Common myeloid progenitor, CD34-positive (primary cell): ENCODE measurements around the gene CTXN1.
A peak's percentile ranks its signal among the peaks of the same experiment; 100 is the strongest.
"Not testable (repeated sequence)": the region's sequence is repeated elsewhere in the genome, so short reads cannot be mapped to it uniquely, and the experiment has no call there.

Experiments
- CTCF ChIA-PET: fragments of 350-600 bp; sonication (Branson Sonifier 250); formaldehyde crosslinking; loops from one replicate; lab custom pipeline; 2021; ENCODE audit warnings: antibody characterized with exemption; lab: Charles Lee
- POLR2A ChIA-PET: fragments of 350-600 bp; sonication (Branson Sonifier 250); formaldehyde crosslinking; loops from one replicate; lab custom pipeline; 2021; ENCODE audit warnings: antibody characterized with exemption; lab: Charles Lee
- DNase-seq, 3 donors: peaks; one replicate each; pipeline versions ENCODE4 v3.0.0 to v3.0.0-alpha.2; 2013
- H3K27ac ChIP-seq, 2 experiments: 1 replicate in 1 of 2; 2 replicates in 1 of 2; pipeline ENCODE4 v1.7.0; 2013; ENCODE audit warnings: inconsistent platforms in 2 of 2, low read length in 2 of 2, mild to moderate bottlenecking in 2 of 2, low read depth in 1 of 2, moderate library complexity in 1 of 2; ENCODE audit not compliant: severe bottlenecking in 2 of 2, insufficient read depth in 1 of 2, poor library complexity in 1 of 2
- H3K27me3 ChIP-seq, 5 experiments: replicated peaks in 2 of 5; 1 replicate in 3 of 5; 2 replicates in 2 of 5; pipeline versions ENCODE4 v1.6.1 to v1.7.0; 2013; ENCODE audit warnings: low read length in 4 of 5, mild to moderate bottlenecking in 2 of 5, moderate library complexity in 2 of 5, inconsistent platforms in 1 of 5; ENCODE audit not compliant: insufficient read depth in 5 of 5, control insufficient read depth in 4 of 5
- H3K36me3 ChIP-seq, 4 experiments: 1 replicate in 2 of 4; 2 replicates in 2 of 4; pipeline versions ENCODE4 v1.6.1 to v1.7.0; 2013; ENCODE audit warnings: low read length in 3 of 4, control low read depth in 1 of 4, mild to moderate bottlenecking in 1 of 4; ENCODE audit not compliant: control insufficient read depth in 4 of 4, insufficient read depth in 4 of 4
- H3K4me1 ChIP-seq, 4 experiments: 1 replicate in 3 of 4; 2 replicates in 1 of 4; pipeline versions ENCODE4 v1.6.1 to v1.7.1; 2013; ENCODE audit warnings: low read length in 3 of 4, mild to moderate bottlenecking in 3 of 4, control low read depth in 1 of 4, inconsistent platforms in 1 of 4, moderate library complexity in 1 of 4; ENCODE audit not compliant: control insufficient read depth in 4 of 4, insufficient read depth in 4 of 4; ENCODE audit errors: control extremely low read depth in 1 of 4
- H3K4me3 ChIP-seq, 7 experiments: 1 replicate in 4 of 7; 2 replicates in 3 of 7; pipeline versions ENCODE4 v1.5.1 to v1.7.0; 2013; ENCODE audit warnings: mild to moderate bottlenecking in 7 of 7, low read length in 6 of 7, moderate library complexity in 6 of 7, inconsistent platforms in 2 of 7, low read depth in 2 of 7, control low read depth in 1 of 7; ENCODE audit not compliant: insufficient read depth in 4 of 7, control insufficient read depth in 1 of 7; ENCODE audit errors: extremely low read depth in 1 of 7
- H3K9me3 ChIP-seq, 5 experiments: 1 replicate in 4 of 5; 2 replicates in 1 of 5; pipeline versions ENCODE4 v1.6.1 to v1.7.1; 2013; ENCODE audit warnings: low read length in 4 of 5, mild to moderate bottlenecking in 2 of 5, inconsistent platforms in 1 of 5, low read depth in 1 of 5, moderate library complexity in 1 of 5; ENCODE audit not compliant: control insufficient read depth in 4 of 5, insufficient read depth in 2 of 5; ENCODE audit errors: control extremely low read depth in 1 of 5
- WGBS: methylation state at CpG from one replicate; pipeline ENCODE4 v1.1.5; 2013; ENCODE audit not compliant: insufficient coverage; 5-methylcytosine and 5-hydroxymethylcytosine counted together

CTXN1 gene

DNA sequence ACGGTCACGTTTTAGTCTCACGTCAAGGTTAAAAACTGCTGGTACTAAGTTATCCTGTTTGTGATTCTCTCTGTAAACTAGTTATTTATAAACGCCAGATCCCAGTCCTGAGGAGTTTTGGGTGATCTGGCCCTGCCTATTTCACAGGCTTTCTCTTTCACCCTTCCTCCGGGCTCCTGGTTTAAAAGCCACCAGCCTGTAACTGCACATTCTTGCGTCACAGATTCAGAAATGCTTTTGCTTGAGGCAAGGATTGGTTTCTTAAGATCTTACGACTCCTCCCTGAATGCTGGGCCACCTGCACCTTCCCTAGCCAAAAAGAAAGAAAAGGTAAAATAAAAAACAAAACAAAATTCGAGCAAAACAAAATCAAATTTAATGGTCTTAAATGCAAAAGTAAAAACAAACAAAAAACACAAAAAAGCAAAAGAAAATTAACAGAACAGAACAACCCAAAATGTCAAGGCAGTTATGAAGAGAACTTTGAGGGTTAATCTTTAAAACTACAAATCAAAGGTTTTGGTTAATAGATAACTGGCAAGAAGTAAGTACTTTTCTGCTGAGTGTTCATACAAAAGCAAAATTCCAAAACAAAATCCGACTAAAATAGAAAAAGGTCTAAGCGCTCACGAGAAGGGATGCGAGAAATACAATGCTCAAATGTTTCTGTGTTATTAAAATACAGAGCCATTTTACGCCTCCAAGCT is 36.1 kb upstream of the CTXN1 start:
- Histone ChIP-seq H3K4me3 (no peak overlapping the region), H3K4me1 (peaks cover 0 to 25% (median 15%) of the 10 kb centered on the region in 4 experiments), H3K27me3 (no peaks in the 10 kb centered on the region), H3K36me3 (peaks cover 8 to 80% (median 65%) of the 10 kb centered on the region in 4 experiments), H3K9me3 (no peaks in the 10 kb centered on the region), H3K27ac (no peak overlapping the region)
- no peak for DNase-seq
- ChIA-PET CTCF (no interaction called here), POLR2A (no interaction called here)
- WGBS: 95% methylated on average over 7 of the region's 13 CpGs

DNA sequence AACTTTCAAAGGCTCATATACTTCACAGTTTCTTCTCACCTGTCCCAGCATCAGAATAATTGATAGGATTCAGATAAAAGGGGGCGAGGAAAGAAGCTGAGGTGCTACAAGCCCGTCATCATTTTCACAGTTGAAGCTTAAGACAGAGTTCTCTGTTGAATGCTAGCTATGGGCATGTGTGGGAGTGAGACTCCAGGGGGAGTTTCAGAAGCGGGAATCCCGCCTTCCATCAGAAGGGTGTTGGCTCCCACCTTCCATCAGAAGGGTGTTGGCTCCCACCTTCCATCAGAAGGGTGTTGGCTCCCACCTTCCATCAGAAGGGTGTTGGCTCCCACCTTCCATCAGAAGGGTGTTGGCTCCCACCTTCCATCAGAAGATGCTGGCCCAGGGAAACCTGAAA is 35.1 kb upstream of the CTXN1 start:
- not testable (repeated sequence) for H3K9me3 ChIP-seq, H3K27me3 ChIP-seq, H3K4me3 ChIP-seq, DNase-seq, H3K27ac ChIP-seq
- ChIA-PET CTCF (interaction anchor here (1.0 to 1.2 kb wide), 4 partner anchors 9 to 41 kb away, joined by 4 to 8 read pairs (median 4); no protein-coding TSS in a partner anchor), POLR2A (interaction anchor here (1.4 kb wide), 1 partner anchor 17 kb away, joined by 4 read pairs; no protein-coding TSS in a partner anchor)
- 100% methylated on average over 2 of the region's 4 CpGs for WGBS
- Histone ChIP-seq H3K36me3 (peaks cover 8 to 70% (median 57%) of the 10 kb centered on the region in 4 experiments), H3K4me1 (peaks cover 0 to 26% (median 17%) of the 10 kb centered on the region in 4 experiments)

DNA sequence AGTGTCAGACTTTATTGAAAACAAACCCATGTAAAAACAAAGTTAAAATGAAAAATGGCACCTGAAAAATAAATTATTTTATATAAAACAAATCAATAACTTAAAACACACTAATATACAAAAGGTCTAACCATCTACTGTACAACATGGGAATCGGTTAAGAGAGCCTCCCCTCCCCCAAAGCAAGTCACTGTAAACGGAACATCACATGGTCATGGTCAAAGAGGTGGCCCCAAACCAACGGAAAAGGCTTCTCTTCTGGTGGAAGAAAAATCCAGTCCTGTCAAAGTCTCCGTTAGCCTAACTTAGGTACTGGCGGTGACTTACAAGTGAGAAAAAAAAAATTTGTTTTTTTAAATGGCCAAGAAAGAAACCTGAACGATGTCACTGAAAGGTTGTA is 33.3 kb upstream of the CTXN1 start:
- peak overlapping the region in 2 of 7 experiments; percentile 26 to 39 for H3K4me3 ChIP-seq
- 0% methylated on average over 5 of the region's 6 CpGs for WGBS
- DNase-seq: peak; percentile 25 to 75 (median 61)
- peak overlapping the region; percentile 15 to 55 for H3K27ac ChIP-seq
- no peaks in the 10 kb centered on the region for H3K9me3 ChIP-seq
- no peaks in the 10 kb centered on the region for H3K27me3 ChIP-seq
- peaks cover 3 to 54% (median 43%) of the 10 kb centered on the region in 4 experiments for H3K36me3 ChIP-seq
- CTCF ChIA-PET: interaction anchor here (0.8 to 1.7 kb wide), 4 partner anchors 9 to 15 kb away, joined by 3 to 5 read pairs (median 4); partner anchors contain the start of gene TIMM44
- POLR2A ChIA-PET: interaction anchor here (2.0 kb wide), 1 partner anchor 16 kb away, joined by 5 read pairs; the partner anchor contains the start of gene TIMM44
- peaks cover 0 to 37% (median 17%) of the 10 kb centered on the region in 4 experiments for H3K4me1 ChIP-seq

DNA sequence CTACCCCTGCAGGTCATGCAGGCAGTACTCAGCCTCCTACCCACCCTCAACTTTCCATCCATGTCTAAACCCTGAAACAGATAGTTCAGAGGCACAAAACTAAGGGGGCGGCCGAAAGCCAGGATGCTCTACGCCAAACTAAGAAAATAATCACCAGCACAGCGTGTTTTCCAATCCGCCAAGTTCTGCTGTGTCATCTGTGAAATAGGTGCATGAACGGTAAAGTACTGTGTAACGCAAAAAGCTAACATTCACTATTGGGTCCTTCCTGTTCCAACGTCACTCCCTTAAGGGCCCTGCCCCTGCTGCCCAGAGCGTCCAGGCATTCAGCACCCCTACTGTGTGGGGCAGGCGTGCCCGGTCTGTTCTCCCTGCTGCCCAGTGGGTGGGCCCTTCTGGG is 29.8 kb upstream of the CTXN1 start:
- 64% methylated on average over 8 of the region's 11 CpGs for WGBS
- DNase-seq: peak in 2 of 3 donors; percentile 56 to 57
- Histone ChIP-seq H3K4me3 (peak overlapping the region in 1 of 7 experiments; percentile 25), H3K9me3 (no peaks in the 10 kb centered on the region), H3K36me3 (peaks cover 0 to 21% (median 10%) of the 10 kb centered on the region in 4 experiments), H3K27ac (no peak overlapping the region), H3K27me3 (no peaks in the 10 kb centered on the region), H3K4me1 (peaks cover 0 to 52% (median 29%) of the 10 kb centered on the region in 4 experiments)
- POLR2A ChIA-PET: no interaction called here
- CTCF ChIA-PET: interaction anchor here (2.2 kb wide), 1 partner anchor 12 kb away, joined by 6 read pairs; the partner anchor contains the start of gene TIMM44

DNA sequence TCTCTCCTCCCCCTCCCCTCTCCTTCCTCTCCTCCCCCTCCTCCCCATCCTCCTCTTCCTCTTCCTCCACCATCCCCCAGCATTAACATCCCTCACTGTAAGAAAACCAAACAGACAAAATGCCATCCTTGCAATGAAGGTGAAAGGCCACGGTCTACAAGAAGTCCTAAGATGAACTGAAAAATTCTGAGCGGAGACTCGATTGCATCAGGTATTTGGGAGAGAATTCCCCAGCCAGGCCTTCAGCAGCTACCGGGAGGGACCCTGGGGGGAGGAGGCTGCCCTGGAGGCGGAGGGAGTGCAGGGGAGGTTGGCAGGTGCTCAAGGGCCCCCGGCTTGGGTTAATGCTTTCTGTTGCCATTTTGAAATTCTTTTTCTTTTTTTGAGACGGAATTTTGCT is 27.6 kb upstream of the CTXN1 start:
- POLR2A ChIA-PET: no interaction called here

DNA sequence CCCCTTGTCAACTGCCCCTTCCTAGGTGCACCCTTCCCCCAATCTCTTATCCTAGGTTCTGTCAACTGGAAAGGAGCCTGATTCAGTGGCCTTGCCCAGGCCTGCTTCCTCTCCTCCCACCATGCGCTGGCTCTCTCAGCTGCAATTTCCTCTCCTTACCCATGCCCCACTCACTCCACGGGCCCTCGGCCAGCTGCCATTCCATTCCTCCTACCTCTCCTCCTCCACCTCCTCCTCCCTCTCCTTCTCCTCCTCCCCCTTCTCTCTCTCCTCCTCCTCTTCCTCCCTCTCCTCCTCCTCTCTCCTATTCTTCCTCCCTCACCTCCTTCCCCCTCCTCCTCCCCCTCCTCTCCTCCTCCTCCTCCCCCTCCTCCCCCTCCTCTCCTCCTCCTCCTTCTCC is 27.1 kb upstream of the CTXN1 start:
- Histone ChIP-seq H3K4me3 (no peak overlapping the region), H3K4me1 (peaks cover 0 to 32% (median 13%) of the 10 kb centered on the region in 4 experiments), H3K9me3 (no peaks in the 10 kb centered on the region), H3K27ac (no peak overlapping the region), H3K27me3 (no peaks in the 10 kb centered on the region), H3K36me3 (peaks cover 0 to 8% (median 3%) of the 10 kb centered on the region in 4 experiments)
- DNase-seq: no peak
- 4% methylated on average over 3 of the region's 3 CpGs for WGBS
- ChIA-PET POLR2A (no interaction called here), CTCF (no interaction called here)

More for the DNA sequence above, 27.6 kb upstream of the CTXN1 start:
- Histone ChIP-seq H3K9me3 (no peaks in the 10 kb centered on the region), H3K27ac (no peak overlapping the region), H3K4me3 (no peak overlapping the region), H3K27me3 (no peaks in the 10 kb centered on the region), H3K36me3 (peaks cover 0 to 12% (median 7%) of the 10 kb centered on the region in 4 experiments), H3K4me1 (peaks cover 0 to 36% (median 16%) of the 10 kb centered on the region in 4 experiments)
- WGBS: 85% methylated on average over 6 of the region's 7 CpGs
- DNase-seq: no peak
- CTCF ChIA-PET: interaction anchor here (2.2 kb wide), 1 partner anchor 10 kb away, joined by 6 read pairs; the partner anchor contains the start of gene TIMM44

DNA sequence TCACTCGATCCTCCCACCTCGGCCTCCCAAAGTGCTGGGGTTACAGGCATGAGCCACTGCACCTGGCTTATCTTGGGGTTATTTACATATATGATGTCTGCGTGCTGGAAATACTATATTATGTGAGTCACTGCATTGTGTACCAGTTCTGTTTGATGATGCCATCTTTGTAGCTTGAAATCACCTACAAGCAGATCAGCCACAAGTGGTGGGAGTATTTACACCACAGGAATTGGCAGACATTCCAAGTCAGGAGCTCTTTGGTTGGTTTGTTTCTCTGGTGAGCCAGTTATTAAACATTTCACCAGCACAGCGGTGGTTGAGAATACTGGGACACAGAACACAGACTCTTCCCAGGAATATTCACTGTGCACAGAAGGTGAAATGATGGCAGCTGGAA is 22.0 kb upstream of the CTXN1 start:
- DNase-seq: no peak
- ChIA-PET POLR2A (interaction anchor here (0.5 kb wide), 1 partner anchor 1578 kb away, joined by 3 read pairs; no protein-coding TSS in a partner anchor), CTCF (interaction anchor here (0.7 to 1.5 kb wide), 3 partner anchors 11 to 24 kb away, joined by 3 to 4 read pairs (median 3); no protein-coding TSS in a partner anchor)
- Histone ChIP-seq H3K4me1 (peaks cover 4 to 26% (median 16%) of the 10 kb centered on the region in 4 experiments), H3K9me3 (no peaks in the 10 kb centered on the region), H3K27ac (no peak overlapping the region), H3K36me3 (no peaks in the 10 kb centered on the region), H3K4me3 (no peak overlapping the region), H3K27me3 (no peaks in the 10 kb centered on the region)
- 100% methylated on average over 3 of the region's 4 CpGs for WGBS
